OCI-LY7 (cell line): ENCODE data around the gene TRMU. TPM values are rescaled to one million over a fixed set of nuclear protein-coding genes. Genes with fewer than 3 reads are reported as not detected.
A peak's percentile ranks its signal among the peaks of the same experiment; 100 is the strongest.

Experiments used
- BruUV-seq: library from RNA; stranded (reverse); fragments of 400-500 nt; replicated peaks from 2 replicates; lab custom pipeline; 2021; lab: Mats Ljungman, UMichigan
- CTCF ChIA-PET: fragments of 300-600 bp; sonication (Branson Sonifier 250); formaldehyde crosslinking; loops from one replicate; lab custom pipeline; 2022; ENCODE audit warnings: antibody characterized with exemption; ENCODE audit not compliant: unreplicated experiment; lab: Charles Lee
- POLR2A ChIA-PET: fragments of 300-600 bp; sonication (Branson Sonifier 250); formaldehyde crosslinking; loops from one replicate; lab custom pipeline; 2022; ENCODE audit warnings: antibody characterized with exemption; lab: Charles Lee
- DNase-seq: peaks from one replicate; pipeline ENCODE4 v3.0.0-alpha.2; 2015; ENCODE audit warnings: low spot score
- H2AFZ ChIP-seq: fragments of 200-600 bp; sonication (generic), shearing (Covaris generic); 2 replicates; pipeline ENCODE4 v1.6.1; 2014; ENCODE audit warnings: mild to moderate bottlenecking, antibody characterized with exemption, low read length, moderate library complexity
- H3K27ac ChIP-seq: fragments of 200-600 bp; sonication (generic); 2 replicates; pipeline ENCODE4 v1.5.1; 2014; ENCODE audit warnings: mixed run types, low read depth, mild to moderate bottlenecking, moderate library complexity, low read length, inconsistent platforms; ENCODE audit not compliant: poor library complexity, severe bottlenecking
- H3K36me3 ChIP-seq: fragments of 200-600 bp; sonication (generic); 2 replicates; pipeline ENCODE4 v1.6.1; 2014; ENCODE audit warnings: mild to moderate bottlenecking, antibody characterized with exemption, low read length, moderate library complexity, mixed read lengths; ENCODE audit not compliant: insufficient read depth
- H3K4me1 ChIP-seq: fragments of 200-600 bp; sonication (generic); 2 replicates; pipeline ENCODE4 v1.5.1; 2014; ENCODE audit warnings: mild to moderate bottlenecking, low read length; ENCODE audit not compliant: insufficient read depth, poor library complexity, severe bottlenecking
- H3K4me2 ChIP-seq: fragments of 200-600 bp; sonication (generic); 2 replicates; pipeline ENCODE4 v1.6.1; 2014; ENCODE audit warnings: mild to moderate bottlenecking, low read length
- H3K4me3 ChIP-seq: fragments of 200-600 bp; sonication (generic); 2 replicates; pipeline ENCODE4 v1.5.1; 2014; ENCODE audit warnings: mild to moderate bottlenecking, low read depth, low read length; ENCODE audit not compliant: poor library complexity, severe bottlenecking
- H3K79me2 ChIP-seq: fragments of 200-600 bp; sonication (generic); 2 replicates; pipeline ENCODE4 v1.6.1; 2016; ENCODE audit warnings: low read depth, mild to moderate bottlenecking, low read length, moderate library complexity, mixed read lengths; ENCODE audit not compliant: insufficient read depth
- H3K9me2 ChIP-seq: fragments of 200-600 bp; sonication (generic); 2 replicates; pipeline ENCODE4 v1.6.1; 2016; ENCODE audit warnings: mild to moderate bottlenecking, low read length, mixed read lengths; ENCODE audit not compliant: insufficient read depth
- H3K9me3 ChIP-seq: fragments of 200-600 bp; sonication (generic); 2 replicates; pipeline ENCODE4 v1.6.1; 2014; ENCODE audit warnings: mild to moderate bottlenecking, mixed run types, low read length, mixed read lengths
- H4K20me1 ChIP-seq: fragments of 200-600 bp; sonication (generic); 2 replicates; pipeline ENCODE4 v1.6.1; 2014; ENCODE audit warnings: mild to moderate bottlenecking, antibody characterized with exemption, low read length, moderate library complexity, mixed read lengths; ENCODE audit not compliant: insufficient read depth
- CTCF ChIP-seq: fragments of 200-600 bp; sonication (generic); conservative IDR thresholded peaks from 2 replicates; pipeline ENCODE4 v1.5.1; 2014; ENCODE audit warnings: mild to moderate bottlenecking, antibody characterized with exemption, low read length, moderate library complexity, mixed read lengths
- EZH2phosphoT487 ChIP-seq: fragments of 200-600 bp; sonication (generic); IDR thresholded peaks from 2 replicates; pipeline ENCODE4 v1.6.1; 2018; ENCODE audit warnings: low read depth, borderline replicate concordance, mild to moderate bottlenecking, mixed run types, antibody characterized with exemption, low read length, moderate library complexity, mixed read lengths
- intact Hi-C: fragments of 100-400 bp; cut with micrococcal nuclease; formaldehyde crosslinking; loops from one replicate; pipeline ENCODE4 v1.10.0; 2022; ENCODE audit not compliant: unreplicated experiment
- total RNA-seq, 2 experiments: library from RNA; depleted of rRNA in 1 of 2; stranded (reverse); fragments of >200 nt in 1 of 2; shearing (Covaris generic) in 1 of 2; gene quantifications; 2 replicates each; pipeline ENCODE4 v1.2.3, GENCODE V29; 2014 to 2022

TRMU gene
- total RNA-seq, 2 experiments from 2014 or later = 88.2 to 121 TPM

DNA sequence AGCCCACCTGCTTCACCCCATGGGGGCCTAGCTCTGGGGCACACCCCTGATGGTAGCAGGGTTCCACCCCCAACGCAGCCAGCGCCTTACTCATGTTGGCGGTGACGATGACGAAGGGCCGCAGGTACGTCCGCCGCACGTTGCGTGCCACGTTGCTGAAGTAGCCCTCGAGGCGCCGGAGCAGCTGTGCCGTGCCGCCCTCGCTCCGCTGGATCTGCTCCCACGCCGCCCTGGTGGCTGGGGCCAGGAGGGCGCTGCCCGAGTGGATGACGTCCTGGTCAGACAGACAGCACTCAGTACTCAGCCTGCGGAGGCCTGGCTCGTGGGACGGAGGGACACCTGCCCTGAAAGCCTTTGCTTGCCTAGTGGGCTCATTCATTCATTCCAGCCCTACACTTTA, 50.8 kb downstream of the TRMU start:
- CTCF ChIA-PET = no interaction called here

GRCh38 chr22:46387748-46388147, 52.2 kb downstream of the TRMU start:
- Histone ChIP-seq H3K4me1 (no peaks in the 10 kb centered on the region), H3K79me2 (no peaks in the 10 kb centered on the region), H3K4me2 (no peak overlapping the region), H4K20me1 (no peaks in the 10 kb centered on the region), H2AFZ (no peak overlapping the region), H3K36me3 (no peaks in the 10 kb centered on the region), H3K9me2 (no peaks in the 10 kb centered on the region), H3K27ac (no peak overlapping the region), H3K4me3 (no peak overlapping the region), H3K9me3 (no peaks in the 10 kb centered on the region)
- no TSS peak for BruUV-seq
- POLR2A ChIA-PET = no interaction called here
- DNase-seq = no peak
- intact Hi-C loops = no loop called here
- TF ChIP-seq CTCF (no peak), EZH2phosphoT487 (no peak)
- CTCF ChIA-PET = no interaction called here

More for the DNA sequence above, 50.8 kb downstream of the TRMU start:
- no peaks in the 10 kb centered on the region for H3K9me2 ChIP-seq
- H2AFZ ChIP-seq = no peak overlapping the region
- no peaks in the 10 kb centered on the region for H3K36me3 ChIP-seq
- H3K4me1 ChIP-seq = no peaks in the 10 kb centered on the region
- intact Hi-C loops = no loop called here
- no peak for DNase-seq
- no peak for TF ChIP-seq EZH2phosphoT487
- peak; percentile 27; the same call in 1 of the 2 replicates for TF ChIP-seq CTCF
- no peaks in the 10 kb centered on the region for H3K79me2 ChIP-seq
- no peaks in the 10 kb centered on the region for H4K20me1 ChIP-seq
- H3K27ac ChIP-seq = no peak overlapping the region
- no TSS peak for BruUV-seq
- no peak overlapping the region for H3K4me3 ChIP-seq
- POLR2A ChIA-PET = interaction anchor here (0.7 kb wide), 1 partner anchor 376 kb away, joined by 3 read pairs; the partner anchor contains the start of gene TBC1D22A
- H3K9me3 ChIP-seq = no peaks in the 10 kb centered on the region
- no peak overlapping the region for H3K4me2 ChIP-seq

DNA sequence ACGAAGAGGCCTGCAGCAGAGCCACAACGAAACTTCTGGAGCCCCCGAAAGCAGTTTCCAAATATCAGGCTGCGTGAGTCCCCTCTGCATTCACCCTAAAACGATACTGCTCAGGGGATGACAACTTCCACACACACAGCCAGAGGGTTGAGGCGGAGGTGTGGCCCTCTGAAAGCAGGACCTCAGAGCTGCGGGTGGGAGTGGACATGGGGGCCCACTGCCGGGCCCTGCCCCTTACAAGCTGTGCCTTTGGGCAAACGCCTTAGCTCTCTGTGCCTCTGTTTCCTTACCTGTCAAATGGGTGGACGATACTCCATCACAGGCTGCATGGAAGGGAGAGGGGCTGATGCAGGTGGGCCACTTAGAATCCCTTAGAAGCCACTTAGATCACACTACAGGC, 53.1 kb downstream of the TRMU start:
- Histone ChIP-seq H3K4me3 (no peak overlapping the region), H3K4me2 (no peak overlapping the region), H3K36me3 (no peaks in the 10 kb centered on the region), H4K20me1 (no peaks in the 10 kb centered on the region), H3K79me2 (no peaks in the 10 kb centered on the region), H2AFZ (no peak overlapping the region), H3K9me2 (no peaks in the 10 kb centered on the region), H3K4me1 (no peaks in the 10 kb centered on the region), H3K9me3 (no peaks in the 10 kb centered on the region), H3K27ac (no peak overlapping the region)
- TF ChIP-seq CTCF = no peak
- TF ChIP-seq EZH2phosphoT487 = no peak
- intact Hi-C loops = no loop called here
- BruUV-seq = no TSS peak
- POLR2A ChIA-PET = no interaction called here
- DNase-seq = no peak
- CTCF ChIA-PET = no interaction called here
